CD4-positive, alpha-beta T cell treated with Interleukin-6 for 4 hours (primary cell): ENCODE results near the gene CSNK1E.

Experiments
- DNase-seq: peaks from one replicate; pipeline ENCODE4 v3.0.0-alpha.2; 2020; ENCODE audit warnings: mixed read lengths

CSNK1E gene

DNA sequence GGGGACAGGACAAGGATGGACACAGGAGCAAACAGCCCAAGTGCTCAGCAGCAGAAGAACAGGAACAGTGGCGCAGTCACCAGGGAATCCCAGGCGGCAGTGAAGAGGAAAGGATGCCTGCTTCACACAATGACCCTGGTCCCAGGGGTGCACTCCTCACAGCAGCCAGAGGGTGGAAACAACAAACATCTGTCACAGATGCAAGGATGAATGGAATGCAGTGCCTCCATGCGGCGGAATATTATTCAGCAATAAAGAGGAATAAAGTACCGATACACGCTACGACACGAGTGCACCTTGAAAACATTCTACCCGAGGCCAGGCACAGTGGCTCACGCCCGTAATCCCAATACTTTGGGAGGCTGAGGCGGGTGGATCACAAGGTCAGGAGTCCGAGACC is 12.7 kb downstream of the CSNK1E start:
- DNase-seq, result no peak

DNA sequence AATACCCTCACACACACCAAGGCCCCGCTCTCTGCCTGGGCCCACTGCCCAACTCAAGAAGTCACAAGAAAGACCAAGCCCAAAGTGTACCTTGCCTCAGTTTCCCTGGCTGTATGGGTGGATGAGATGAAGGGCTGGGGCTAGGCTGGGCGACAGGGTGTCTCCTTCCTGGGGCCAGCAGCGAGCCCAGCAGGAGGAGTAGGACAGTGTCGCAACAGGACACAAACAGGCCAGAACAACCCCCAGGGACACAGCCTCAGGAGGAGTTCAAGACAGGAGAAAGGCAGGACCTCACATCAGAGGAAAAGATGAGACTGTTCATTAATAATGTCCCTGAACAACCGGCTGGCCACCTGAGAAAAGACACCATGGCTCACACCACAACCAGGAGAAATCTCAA is 13.3 kb downstream of the CSNK1E start:
- no peak for DNase-seq

DNA sequence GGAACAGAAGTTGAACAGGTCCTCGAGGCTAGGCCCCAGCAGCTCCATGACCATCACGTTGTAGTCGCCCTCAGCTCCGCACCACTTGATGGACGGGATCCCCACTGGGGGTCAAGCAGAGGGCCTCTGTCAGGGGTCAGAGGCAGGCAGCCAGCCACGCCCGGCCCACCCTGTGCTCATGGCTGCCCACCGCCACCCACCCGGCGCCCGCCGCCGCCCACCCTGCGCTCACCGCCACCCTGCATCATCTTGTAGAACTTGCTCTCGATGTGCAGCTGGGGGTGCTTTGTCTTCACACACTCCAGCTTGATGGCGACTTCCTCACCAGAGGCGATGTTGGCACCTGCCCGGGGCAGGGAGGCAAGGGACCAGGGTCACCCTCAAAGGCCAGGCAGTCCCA is 14.3 kb downstream of the CSNK1E start:
- no peak for DNase-seq

DNA sequence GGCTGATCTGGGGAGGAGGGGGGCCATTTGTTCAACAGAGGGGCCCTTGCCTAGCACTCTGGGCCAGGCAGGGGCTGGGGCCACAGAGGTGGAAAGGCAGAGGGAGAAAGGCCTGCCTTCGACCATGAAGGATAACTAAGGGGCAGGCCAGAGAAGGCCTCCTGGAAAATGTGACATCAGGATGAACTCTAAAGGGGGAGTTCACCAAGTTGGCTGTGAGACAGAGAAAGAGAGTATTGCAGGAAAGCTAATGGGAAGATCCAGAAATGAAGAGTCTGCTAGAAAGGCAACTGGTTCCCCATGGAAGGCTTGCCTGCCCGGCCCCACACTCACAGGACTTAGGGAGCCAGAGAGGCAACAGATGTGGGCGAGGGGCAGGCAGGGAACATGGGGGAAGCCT is 16.3 kb downstream of the CSNK1E start:
- no peak for DNase-seq

DNA sequence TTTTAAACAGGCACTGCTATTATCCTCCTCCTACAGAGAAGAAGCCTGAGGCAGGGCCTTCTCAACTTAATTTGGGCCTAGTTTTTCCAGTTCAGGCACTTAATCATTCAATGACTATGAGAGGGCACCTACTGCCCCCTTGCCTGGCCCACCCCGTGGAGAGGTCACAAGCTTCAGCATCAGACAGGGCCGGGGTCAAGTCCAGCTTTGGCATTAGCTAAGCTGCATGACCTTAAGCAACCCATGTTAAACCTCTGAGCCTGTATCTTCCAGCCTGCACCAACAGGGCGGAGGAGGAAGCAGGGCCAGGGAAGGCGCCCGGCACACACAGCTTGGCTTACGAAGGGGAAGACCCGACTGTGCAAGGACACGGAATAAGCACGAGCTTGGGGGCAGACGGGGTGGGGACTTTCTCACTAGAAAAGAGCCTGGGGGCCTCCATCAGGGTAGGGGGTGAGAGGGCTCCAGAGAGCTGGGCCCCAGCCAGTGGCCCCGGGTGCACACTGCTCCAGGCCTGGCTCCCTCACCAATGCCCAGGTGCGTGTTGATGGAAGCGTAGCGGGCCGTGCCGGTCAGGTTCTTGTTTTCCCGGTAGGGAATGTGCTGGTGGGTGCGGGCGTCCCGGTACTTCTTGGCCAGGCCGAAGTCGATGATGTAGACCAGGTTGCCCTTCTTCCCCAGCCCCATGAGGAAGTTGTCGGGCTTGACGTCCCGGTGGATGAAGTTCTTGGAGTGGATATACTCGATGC is 16.9 kb downstream of the CSNK1E start:
- no peak for DNase-seq

DNA sequence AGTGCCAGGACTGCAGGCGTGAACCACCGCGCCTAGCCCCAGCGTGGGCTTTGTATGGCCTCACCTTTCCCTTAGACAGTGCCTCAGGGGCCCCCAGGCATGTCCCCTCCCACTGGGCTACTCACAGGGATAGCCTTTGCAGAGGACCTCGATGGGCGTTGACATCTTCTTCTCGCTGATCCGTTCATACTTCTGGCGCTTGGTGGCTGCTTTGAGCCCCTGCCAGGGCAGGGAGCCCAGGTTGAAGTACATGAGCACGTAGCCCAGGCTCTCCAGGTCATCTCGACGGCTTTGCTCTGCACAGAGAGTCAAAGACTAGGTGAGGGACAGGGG is 17.5 kb downstream of the CSNK1E start:
- DNase-seq, result no peak

DNA sequence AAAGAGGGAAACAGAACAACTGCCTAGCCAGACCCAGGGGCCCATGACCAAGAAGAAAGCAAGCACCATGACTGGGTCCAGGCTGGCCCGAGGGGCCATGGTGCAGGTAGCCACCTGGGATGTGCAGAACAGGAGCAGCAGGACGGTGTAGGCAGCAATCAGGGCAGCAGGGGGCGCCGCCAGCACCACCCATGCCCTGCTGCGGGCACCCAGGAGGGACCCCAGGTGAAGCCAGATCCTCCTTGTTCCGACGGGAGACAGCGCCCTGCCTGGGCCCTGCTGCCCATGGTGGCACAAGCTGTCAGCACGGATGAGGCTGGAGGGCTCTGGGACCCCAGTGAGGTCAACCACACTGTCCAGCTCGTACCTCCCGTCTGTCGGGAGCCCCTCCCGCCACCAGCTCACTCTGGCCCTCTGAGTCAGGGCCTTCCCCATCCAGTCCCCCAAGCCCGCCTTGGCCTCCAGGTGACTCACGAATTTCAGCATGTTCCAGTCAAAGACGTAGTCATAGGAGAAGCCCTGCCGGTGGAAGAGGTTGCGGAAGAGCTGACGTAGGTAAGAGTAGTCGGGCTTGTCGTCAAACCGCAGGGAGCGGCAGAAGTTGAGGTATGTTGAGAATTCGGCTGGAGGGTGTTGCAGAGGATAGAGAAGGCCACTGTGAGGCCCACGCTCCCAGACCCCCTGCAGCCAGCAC is 18.8 kb downstream of the CSNK1E start:
- DNase-seq, result peak; percentile 66

DNA sequence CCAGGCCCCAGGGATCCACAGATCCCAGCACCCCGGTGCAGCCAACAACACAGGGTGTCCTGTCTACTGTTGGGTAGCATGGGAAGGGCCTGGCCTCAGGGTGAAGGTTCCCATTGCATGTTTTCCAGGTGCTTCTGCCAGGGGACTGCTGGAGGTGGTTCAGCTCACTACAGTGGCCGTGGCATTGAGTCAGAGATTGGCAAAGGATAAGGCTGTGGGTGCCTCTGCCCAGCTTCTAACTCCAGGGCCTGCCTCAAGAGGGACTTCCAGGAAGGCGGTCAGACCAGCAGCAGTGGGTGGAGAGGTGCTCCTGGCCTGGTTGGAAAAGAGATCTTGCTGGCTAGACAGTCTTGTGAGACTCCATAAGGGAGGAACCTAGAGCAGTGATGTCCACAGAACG is 20.9 kb downstream of the CSNK1E start:
- DNase-seq, result no peak

DNA sequence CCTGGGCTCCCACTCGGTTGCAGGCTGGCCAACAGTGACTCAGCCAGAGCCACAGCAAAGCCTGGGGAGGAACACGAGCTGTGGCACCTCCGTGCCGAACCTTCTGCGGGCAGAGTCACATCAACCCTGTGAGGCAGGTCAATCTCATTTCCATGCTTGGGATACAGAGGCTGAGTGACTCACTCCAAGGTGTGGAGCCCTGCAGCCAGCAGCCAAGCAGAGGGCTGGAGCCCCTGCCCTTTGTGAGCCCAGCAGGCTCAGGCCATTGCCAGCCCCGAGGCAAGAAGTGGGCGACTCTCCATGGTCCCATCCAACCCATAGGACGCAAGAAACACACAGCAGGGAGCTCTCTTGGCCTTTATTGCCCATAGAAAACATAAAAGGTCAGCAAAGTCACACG is 21.4 kb downstream of the CSNK1E start:
- no peak for DNase-seq

DNA sequence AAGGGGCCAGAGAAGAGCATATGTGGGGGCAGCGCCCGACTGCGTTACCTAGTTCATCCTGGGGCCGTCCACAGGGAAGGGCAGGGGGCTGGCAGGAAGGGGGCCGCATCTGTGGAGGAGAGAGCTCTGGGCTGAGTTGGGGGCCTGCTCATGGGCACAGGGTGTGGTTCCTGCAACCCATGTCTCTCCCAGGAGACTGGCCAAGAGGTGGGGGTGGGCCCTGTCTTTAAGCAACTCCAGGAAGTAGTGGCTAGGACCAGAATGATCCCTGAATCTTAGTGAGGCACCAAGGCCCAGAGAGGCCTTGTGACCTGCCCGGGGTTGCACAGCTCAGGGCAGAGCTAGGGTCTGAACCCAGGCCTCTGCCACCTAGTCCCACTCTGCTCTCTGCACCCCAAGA is 21.9 kb downstream of the CSNK1E start:
- DNase-seq, result no peak

DNA sequence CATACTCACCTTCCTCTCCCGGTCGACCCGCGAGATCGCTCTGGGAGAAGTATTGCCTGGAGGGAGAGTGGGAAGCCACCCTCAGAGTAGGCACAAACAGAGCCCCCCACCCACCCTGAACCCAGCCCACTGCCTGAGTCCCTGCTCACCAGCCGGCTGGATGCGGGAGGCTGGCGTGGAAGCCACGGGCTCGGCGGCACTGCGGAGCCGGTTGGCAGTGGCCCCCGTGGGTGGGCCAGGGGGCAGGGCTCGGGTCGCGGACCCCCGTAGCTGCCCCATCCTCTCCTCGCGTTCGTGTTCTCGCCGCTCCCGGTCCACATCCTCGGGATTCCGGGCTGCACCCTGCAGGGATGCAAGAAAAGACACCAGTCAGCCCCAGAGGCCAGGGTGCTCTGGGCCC is 23.0 kb downstream of the CSNK1E start:
- no peak for DNase-seq

DNA sequence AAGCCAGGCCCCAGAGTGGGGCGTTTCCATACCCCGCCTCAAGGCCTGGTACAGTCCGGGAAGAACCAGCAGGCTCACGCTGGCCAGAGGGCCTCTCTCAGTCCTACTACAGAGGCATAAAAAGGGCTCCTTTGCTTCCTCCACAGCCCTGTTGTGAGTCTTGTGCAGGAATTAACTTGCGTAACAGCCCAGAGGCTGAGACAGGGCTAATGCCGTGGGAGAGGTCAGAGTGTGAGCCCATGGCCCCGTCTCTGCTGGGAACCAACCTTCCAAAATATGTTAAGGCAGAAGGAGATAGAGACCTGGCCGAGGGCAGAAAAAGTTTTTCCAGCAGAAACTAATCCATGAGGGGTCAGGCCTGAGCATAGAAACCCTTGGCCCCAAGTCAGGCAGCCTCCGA is 24.5 kb downstream of the CSNK1E start:
- no peak for DNase-seq

DNA sequence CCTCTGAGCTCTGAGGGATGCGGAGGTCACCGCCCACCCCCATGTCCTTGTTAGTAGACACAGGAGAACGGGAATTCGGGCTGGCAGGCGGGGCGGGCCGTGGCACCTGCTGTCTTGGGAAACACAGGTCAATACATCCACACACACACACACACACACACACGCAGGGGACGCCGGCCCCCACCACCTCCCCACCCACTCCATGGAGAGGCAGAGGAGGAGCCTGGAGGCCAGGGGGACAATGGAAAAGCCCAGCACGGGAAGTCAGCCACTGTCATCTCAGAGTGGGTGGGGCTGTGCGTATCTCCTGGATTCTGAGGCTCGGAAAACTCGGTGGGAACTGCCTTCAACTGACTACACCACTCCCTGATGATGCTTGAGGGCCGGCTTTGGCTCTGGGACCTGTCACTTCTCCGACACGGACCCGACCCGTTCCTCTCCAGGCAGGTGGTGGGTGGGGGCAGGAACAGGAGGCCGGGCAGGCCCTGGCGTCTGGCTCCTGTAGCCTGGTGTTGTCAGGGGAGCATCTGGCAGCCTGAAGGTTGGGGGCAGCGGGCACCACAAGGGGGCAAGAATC is 25.9 kb downstream of the CSNK1E start:
- DNase-seq, result no peak

DNA sequence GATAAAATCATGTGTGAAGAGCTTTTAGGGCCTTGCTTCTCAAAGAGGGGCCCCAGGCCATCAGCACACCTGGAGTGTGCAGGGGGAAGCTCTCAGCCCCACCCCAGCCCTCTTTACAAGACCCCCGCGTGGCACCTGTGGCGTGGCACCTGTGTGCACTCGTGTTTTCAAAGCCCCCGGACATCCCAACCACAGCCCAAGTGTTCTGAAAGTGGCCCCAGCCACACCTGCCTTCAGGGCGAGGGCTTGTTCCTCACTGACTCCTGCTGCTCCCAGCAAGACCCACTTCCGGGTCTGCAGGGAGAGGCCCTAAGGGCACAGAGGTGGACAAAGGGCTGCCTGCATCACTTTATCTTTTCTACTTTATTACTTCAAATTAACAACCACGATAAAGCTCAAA is 26.9 kb downstream of the CSNK1E start:
- no peak for DNase-seq

DNA sequence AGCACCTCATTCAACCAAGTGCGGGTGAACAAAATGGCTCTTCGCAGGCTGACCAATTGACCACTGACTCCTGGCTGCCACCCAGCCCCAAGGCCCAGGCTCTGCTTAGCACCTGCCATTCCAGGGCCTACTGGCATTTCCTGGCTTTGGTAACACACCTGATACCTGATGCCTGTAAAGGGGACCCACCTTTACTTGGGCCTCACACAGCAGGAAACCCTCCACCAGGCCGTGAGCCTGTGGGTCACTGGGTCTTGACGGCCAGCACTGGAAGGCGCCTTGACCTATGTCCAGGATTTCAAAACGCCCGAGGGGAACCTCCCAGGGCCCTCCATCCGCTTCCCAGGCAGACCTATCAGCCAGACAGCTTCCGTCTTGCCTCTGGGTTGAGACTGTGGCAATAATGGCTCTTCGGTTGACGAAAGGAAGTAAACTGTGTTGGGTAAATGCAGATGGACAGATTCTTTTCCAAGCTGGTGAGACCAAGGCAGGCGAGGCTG is 27.6 kb downstream of the CSNK1E start:
- DNase-seq, result no peak

DNA sequence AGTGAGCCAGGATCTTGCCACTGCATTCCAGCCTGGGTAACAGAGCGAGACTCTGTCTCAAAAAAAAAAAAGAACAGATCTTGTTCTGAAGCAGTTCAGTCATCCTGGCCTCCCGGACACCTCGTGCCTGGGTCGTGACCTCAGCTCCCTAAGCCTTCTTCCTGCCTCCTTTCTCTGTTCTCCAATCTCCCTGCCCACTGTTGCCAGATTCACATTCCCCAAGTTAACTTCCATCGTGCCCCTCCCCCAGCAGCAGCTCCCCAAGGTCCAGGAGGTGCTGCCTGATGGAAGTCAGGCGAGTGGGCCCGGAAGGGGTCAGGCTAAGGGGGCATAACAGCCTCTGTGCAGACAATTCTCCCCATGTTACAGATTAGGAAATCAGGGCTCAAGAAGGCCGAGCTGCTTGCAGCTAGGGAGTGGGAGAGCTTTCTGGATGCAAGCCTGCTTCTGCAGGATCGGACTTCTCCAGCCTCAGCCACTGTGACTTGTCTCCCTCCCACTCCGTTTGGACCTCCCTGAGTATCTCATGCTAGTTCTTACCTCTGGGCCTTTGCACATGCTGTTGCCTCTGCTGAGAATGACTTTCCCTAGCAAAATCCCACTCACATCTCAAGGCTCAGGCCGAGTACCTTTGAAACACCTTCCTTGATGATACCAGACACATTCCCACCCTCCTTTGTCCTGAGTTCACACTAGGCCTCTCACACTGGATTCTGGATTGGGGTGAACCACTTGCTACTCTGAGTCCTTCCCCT is 30.1 kb downstream of the CSNK1E start:
- DNase-seq, result no peak

DNA sequence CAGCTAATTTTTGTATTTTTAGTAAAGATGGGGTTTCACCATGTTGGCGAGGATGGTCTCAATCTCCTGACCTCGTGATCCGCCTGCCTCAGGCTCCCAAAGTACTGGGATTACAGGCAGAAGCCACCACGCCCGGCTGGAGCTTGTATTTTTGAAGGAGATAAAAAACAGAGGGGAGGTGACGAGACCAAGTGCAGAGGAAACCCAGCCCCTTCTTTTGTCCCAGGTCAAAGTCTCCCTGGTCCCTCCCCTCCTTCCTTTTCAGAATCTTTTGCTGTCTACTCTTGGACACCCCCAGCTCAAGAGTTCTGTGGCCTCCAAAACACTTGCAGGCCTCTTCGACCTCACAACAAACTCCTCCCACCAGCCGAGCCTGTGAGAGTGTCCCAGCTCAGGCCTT is 32.2 kb downstream of the CSNK1E start:
- DNase-seq, result no peak

DNA sequence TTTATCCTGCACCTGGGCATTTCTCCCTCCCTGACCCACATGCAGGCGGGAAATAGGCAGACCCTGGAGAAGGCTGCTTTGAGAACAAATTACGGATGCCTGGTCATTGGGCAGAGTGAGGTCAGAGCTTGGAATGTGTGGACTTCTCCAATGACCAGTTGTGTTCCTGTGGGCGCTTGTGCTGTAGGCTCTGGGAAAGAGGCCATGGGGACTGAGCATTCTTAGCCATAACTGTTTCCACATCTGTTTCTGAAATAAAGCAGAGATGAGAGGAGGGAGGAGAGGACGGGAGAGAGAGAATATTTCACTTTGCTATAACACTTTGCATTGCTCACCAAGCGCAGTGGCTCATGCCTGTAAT is 33.2 kb downstream of the CSNK1E start:
- DNase-seq, result no peak

DNA sequence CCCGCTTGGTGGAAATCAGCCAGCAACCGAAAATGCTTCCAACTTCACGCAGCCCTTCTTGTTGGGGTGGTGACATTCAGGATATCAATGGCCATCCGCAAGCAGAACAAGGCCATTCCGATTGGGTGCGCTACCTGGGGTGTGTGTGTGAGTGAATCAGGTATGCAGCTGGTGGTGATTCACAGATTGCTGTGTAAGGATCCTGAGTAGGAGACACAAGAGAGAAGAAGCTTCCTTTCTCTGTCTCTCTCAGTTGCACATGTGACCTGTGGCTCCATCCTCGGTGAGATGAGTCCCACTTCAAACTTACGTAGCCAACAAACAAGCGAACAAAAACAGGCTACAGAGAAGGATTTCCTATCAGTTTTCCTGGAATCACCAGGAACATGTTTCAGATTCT is 34.8 kb downstream of the CSNK1E start:
- no peak for DNase-seq

DNA sequence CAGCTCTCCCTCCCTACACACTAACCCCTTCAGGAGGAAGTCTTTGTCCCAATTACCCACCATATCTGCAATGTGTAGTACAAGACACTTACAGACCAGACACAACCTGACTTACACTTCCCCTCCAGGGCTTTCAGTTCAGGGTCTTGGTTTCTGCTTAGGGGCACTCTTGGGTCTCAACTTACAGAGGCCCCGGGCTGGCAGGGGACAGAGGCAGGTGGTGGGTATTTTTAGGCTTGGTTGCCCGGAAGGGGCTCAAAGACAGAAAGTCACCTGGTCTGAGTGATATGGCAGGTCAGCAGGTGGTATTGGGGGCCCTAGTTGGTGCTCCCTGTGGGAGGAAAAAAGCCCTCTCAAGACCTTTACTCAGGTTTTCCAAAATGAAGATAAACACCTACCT is 41.1 kb downstream of the CSNK1E start:
- DNase-seq, result no peak

DNA sequence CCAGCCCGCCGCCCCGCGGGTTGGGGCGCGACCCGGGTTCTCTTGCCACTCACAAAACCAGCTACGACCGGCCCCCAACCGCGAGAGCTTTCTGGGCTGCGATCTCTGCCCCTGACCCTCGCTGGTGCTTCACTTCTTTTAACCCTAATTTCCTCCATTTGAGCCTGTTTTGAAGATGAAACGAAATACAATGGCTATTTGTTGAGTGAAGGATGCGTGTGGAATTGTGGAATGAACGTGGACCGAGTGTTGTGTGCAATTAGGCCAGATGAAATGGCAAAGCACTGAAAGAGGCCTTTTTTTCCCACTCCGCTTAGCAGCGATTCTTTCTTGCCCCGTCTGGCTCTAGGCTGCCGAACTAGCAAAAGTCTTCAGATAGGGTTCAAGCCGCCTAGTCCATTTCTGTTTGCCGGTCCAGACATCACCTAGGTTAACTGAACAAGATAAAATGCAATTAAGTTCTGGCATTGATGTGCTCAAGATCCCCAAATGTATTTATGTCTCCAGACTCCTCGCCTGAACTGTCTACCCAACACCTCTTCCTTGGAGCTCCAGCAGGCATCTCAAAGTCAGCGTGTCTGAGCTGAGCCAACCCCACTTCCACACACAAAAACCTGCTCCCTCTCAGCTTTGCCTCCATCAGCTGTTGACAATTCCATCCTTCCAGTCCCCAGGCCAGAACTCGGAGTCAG is 44.0 kb downstream of the CSNK1E start:
- DNase-seq, result no peak

DNA sequence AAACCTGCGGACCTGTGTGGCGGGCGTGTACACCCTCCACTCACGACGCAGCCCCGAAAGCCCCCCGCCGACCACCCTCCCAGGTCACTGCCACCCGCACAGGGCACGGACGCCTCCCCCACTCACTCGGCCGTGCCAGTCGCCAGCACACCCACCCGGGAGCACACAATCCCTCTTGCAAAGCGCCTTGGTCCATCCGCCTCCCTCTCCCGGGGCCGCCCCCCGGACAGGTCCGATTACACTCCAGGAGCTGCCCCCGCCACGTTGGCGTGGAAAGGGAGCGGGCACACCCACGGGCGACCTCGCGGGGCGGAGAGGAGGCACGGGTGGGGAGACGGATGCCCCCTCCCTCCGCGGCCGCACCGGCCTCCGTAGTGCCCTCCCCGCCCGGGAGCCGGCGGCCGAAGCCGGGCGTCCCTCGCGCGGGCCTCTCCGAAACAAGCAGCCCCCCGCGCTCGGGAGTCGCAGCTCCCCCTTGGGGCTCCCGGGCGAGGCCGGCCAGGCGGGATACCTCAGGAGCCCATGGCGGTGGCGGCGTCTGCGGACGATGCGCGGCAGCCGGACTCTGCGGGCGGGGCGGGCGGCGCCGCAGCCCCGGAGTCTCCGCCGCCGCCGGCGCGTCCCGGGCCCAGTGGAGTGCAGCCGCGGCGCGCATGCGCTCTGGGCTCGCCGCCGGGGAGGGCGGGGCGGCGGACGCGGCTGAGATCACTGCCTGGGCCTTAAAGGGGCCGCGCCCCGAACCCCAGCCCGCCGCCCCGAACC is 44.7 kb downstream of the CSNK1E start, which contains the start of gene TMEM184B:
TSS of gene TMEM184B (minus strand) at position 638 of the 762 bp plus-strand sequence. CDS start 25,049 bp downstream, outside the sequence.
- DNase-seq, result peak; percentile 86
